Calu3 (cell line): ENCODE results near the gene KCNMB2. TPM values are rescaled to one million over a fixed set of nuclear protein-coding genes. Genes with fewer than 3 reads are reported as not detected.
"Not testable (repeated sequence)": the region's sequence is repeated elsewhere in the genome, so short reads cannot be mapped to it uniquely, and the experiment has no call there.

Experiments used
- BruUV-seq: library from RNA; stranded (reverse); fragments of 400-500 nt; replicated peaks from 2 replicates; lab custom pipeline; 2021; lab: Mats Ljungman, UMichigan
- CTCF ChIA-PET: fragments of 300-600 bp; sonication (Branson Sonifier 250); formaldehyde crosslinking; loops from one replicate; lab custom pipeline; 2022; ENCODE audit warnings: antibody characterized with exemption; lab: Charles Lee
- DNase-seq: peaks from one replicate; pipeline ENCODE4 v3.0.0; 2022
- H3K27ac Mint-ChIP-seq: one replicate; pipeline ENCODE4 v1.8.0; 2022; ENCODE audit warnings: mixed read lengths; ENCODE audit not compliant: unreplicated experiment
- H3K27me3 Mint-ChIP-seq: one replicate; pipeline ENCODE4 v1.8.0; 2022; ENCODE audit warnings: mixed read lengths; ENCODE audit not compliant: unreplicated experiment
- H3K36me3 Mint-ChIP-seq: one replicate; pipeline ENCODE4 v1.8.0; 2022; ENCODE audit warnings: mild to moderate bottlenecking, moderate library complexity, mixed read lengths; ENCODE audit not compliant: insufficient read depth, unreplicated experiment
- H3K4me1 Mint-ChIP-seq: one replicate; pipeline ENCODE4 v1.8.0; 2022; ENCODE audit warnings: mild to moderate bottlenecking, low read depth, mixed read lengths; ENCODE audit not compliant: unreplicated experiment
- H3K4me3 Mint-ChIP-seq: one replicate; pipeline ENCODE4 v1.8.0; 2022; ENCODE audit warnings: mild to moderate bottlenecking, low read depth, moderate library complexity, mixed read lengths; ENCODE audit not compliant: unreplicated experiment
- H3K9me3 Mint-ChIP-seq: one replicate; pipeline ENCODE4 v1.8.0; 2022; ENCODE audit warnings: low read depth, mixed read lengths; ENCODE audit not compliant: unreplicated experiment
- intact Hi-C: fragments of 100-400 bp; cut with micrococcal nuclease; formaldehyde crosslinking; loops from one replicate; pipeline ENCODE4 v1.10.0; 2022; ENCODE audit not compliant: unreplicated experiment
- total RNA-seq: library from RNA; stranded (reverse); gene quantifications from 2 replicates; pipeline ENCODE4 v1.2.3, GENCODE V29; 2022
- TF ChIP-seq, protein P1 (sequence below): fragments of 200-600 bp; IDR thresholded peaks from one replicate; pipeline ENCODE4 v1.8.0; 2022; ENCODE audit warnings: antibody characterized with exemption; ENCODE audit not compliant: unreplicated experiment

Gene KCNMB2
- total RNA-seq, 1 experiment from 2014 or later, result not detected

DNA sequence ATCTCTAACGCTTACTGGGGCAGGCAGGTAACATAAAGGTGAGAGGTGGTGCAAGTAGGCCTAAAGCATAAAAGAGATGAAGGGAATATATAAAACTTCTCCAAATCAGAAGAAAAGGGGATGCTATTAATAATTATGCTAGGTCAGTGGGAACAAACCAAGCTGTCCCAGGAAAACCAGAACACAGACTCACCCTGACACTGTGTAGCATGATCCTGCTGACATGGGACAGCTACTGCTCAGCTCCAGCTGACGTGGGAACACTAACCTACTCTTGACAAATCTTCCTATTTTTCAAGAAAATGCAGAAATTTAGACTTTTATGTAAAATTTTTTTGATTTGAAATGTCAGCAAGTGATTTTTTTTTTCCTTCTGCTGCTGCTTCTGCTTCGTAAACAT, 203.5 kb downstream of the KCNMB2 start:
- TF ChIP-seq, protein P1, sequence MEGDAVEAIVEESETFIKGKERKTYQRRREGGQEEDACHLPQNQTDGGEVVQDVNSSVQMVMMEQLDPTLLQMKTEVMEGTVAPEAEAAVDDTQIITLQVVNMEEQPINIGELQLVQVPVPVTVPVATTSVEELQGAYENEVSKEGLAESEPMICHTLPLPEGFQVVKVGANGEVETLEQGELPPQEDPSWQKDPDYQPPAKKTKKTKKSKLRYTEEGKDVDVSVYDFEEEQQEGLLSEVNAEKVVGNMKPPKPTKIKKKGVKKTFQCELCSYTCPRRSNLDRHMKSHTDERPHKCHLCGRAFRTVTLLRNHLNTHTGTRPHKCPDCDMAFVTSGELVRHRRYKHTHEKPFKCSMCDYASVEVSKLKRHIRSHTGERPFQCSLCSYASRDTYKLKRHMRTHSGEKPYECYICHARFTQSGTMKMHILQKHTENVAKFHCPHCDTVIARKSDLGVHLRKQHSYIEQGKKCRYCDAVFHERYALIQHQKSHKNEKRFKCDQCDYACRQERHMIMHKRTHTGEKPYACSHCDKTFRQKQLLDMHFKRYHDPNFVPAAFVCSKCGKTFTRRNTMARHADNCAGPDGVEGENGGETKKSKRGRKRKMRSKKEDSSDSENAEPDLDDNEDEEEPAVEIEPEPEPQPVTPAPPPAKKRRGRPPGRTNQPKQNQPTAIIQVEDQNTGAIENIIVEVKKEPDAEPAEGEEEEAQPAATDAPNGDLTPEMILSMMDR, result no peak
- no peak overlapping the region for H3K4me3 Mint-ChIP-seq
- intact Hi-C loops, result loop anchor here (10.0 kb wide), 1 partner anchor 295 kb away; no protein-coding TSS in a partner anchor
- no peaks in the 10 kb centered on the region for H3K36me3 Mint-ChIP-seq
- CTCF ChIA-PET, result no interaction called here
- no peak for DNase-seq
- BruUV-seq, result no TSS peak
- no peaks in the 10 kb centered on the region for H3K4me1 Mint-ChIP-seq
- H3K9me3 Mint-ChIP-seq, result peaks cover 10% of the 10 kb centered on the region
- no peak overlapping the region for H3K27ac Mint-ChIP-seq
- H3K27me3 Mint-ChIP-seq, result no peaks in the 10 kb centered on the region

DNA sequence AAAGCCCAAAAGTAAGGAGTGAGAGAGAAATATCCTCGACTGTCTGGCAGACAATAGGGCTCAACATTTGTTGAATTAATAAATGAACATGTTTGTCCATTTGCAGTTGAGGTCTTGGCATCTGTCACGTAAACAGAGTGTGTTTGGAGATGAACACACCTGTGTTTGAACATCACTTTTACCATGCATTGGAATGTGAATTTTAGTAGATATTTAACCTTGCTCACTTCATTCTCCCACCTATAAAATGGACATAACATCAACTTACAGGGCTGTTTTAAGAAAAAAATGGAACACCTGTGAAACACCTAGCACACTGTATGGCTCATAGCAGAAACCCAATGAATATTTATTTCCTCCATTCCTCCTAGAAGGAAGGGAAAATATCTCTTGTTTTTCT, 204.8 kb downstream of the KCNMB2 start:
- no peaks in the 10 kb centered on the region for H3K27me3 Mint-ChIP-seq
- peaks cover 10% of the 10 kb centered on the region for H3K9me3 Mint-ChIP-seq
- no peak overlapping the region for H3K27ac Mint-ChIP-seq
- DNase-seq, result no peak
- BruUV-seq, result no TSS peak
- intact Hi-C loops, result loop anchor here (10.0 kb wide), 1 partner anchor 296 kb away; no protein-coding TSS in a partner anchor
- no peaks in the 10 kb centered on the region for H3K36me3 Mint-ChIP-seq
- H3K4me1 Mint-ChIP-seq, result no peaks in the 10 kb centered on the region
- TF ChIP-seq, protein P1, result no peak
- CTCF ChIA-PET, result no interaction called here
- H3K4me3 Mint-ChIP-seq, result no peak overlapping the region

DNA sequence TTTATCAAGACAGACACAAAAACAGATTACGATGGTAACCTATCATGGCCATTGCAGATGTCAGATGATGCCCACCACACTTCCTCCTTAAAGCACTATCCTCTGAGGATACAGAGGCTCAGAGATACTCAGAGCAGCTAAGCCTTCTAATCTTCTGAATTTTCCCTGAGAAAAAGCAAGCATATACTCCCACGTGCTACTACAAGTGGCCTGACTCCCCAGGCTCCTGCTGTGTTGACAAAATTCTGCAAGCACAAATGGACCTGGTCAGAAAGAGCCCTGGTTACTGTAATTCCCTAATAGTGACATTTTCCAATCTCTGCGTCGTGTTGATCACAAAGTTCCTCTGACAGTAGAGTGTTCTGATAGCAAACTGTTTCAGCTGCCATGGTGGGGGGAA, 207.1 kb downstream of the KCNMB2 start:
- TF ChIP-seq, protein P1, result no peak
- H3K27ac Mint-ChIP-seq, result no peak overlapping the region
- CTCF ChIA-PET, result no interaction called here
- no peak for DNase-seq
- no peaks in the 10 kb centered on the region for H3K27me3 Mint-ChIP-seq
- H3K36me3 Mint-ChIP-seq, result no peaks in the 10 kb centered on the region
- H3K4me1 Mint-ChIP-seq, result no peaks in the 10 kb centered on the region
- BruUV-seq, result no TSS peak
- no peak overlapping the region for H3K4me3 Mint-ChIP-seq
- intact Hi-C loops, result loop anchor here (10.0 kb wide), 1 partner anchor 298 kb away; no protein-coding TSS in a partner anchor
- H3K9me3 Mint-ChIP-seq, result peaks cover 9% of the 10 kb centered on the region

DNA sequence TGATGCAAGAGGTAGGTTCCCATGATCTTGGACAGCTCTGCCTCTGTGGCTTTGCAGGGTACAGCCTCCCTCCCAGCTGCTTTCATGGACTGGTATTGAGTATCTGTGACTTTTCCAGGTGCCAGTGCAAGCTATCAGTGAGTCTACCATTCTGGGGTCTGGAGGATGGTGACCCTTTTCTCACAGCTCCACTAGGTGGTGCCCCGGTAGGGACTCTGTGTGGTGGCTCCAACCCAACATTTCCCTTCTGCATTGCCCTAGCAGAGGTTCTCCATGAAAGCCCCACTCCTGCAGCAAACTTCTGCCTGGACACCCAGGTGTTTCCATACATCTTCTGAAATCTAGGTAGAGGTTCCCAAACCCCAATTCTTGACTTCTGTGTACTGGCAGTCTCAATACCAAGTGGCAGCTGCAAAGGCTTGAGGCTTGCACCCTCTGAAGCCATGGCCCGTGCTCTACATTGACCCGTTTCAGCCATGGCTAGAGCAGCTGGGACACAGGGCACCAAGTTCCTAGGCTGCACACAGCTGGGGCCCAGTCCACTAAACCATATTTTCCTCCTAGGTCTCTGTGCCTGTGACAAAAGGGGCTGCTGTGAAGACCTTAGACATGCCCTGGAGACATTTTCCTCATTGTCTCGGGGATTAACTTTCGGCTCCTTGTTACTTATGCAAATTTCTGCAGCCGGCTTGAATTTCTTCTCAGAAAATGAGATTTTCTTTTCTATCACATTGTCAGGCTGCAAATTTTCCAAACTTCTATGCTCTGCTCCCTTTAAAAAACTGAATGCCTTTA, 209.8 kb downstream of the KCNMB2 start:
- H3K27ac Mint-ChIP-seq, H3K4me1 Mint-ChIP-seq, DNase-seq, H3K4me3 Mint-ChIP-seq, H3K9me3 Mint-ChIP-seq, H3K27me3 Mint-ChIP-seq, CTCF ChIA-PET, BruUV-seq, H3K36me3 Mint-ChIP-seq: not testable (repeated sequence)
- intact Hi-C loops, result loop anchor here (10.0 kb wide), 1 partner anchor 301 kb away; no protein-coding TSS in a partner anchor

DNA sequence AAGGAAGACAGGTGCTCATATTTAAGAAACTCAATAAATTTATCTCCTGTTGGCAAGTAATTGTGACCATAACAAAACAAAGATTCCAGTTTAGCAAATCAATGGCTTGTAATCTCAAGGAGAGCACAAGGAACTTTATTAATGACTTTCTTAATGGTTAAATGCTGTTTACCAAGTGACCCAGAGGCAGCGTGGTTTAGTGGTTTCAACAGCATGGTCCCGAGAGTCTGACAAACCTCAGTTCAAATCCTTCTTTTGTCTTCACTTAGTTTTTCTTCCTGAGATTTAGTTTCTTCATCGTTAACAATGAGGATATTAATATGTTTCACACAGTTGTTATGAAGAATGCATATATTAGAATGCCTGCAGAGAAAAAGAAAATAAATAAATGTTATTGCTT, 212.6 kb downstream of the KCNMB2 start:
- H3K4me3 Mint-ChIP-seq, result no peak overlapping the region
- H3K27me3 Mint-ChIP-seq, result no peaks in the 10 kb centered on the region
- peaks cover 5% of the 10 kb centered on the region for H3K9me3 Mint-ChIP-seq
- H3K36me3 Mint-ChIP-seq, result no peaks in the 10 kb centered on the region
- DNase-seq, result no peak
- peaks cover 6% of the 10 kb centered on the region for H3K4me1 Mint-ChIP-seq
- intact Hi-C loops, result loop anchor here (10.0 kb wide), 1 partner anchor 304 kb away; no protein-coding TSS in a partner anchor
- CTCF ChIA-PET, result no interaction called here
- no TSS peak for BruUV-seq
- TF ChIP-seq, protein P1, result no peak
- H3K27ac Mint-ChIP-seq, result no peak overlapping the region
